Duodenal mucosa (tissue), 2 donors: ENCODE results near the gene DNAJC6.

Source experiments
- H3K27ac ChIP-seq: one replicate; pipeline ENCODE4 v1.7.0; 2013; ENCODE audit warnings: low read depth, low read length
- H3K27me3 ChIP-seq, 2 donors: one replicate each; pipeline ENCODE4 v1.7.0; 2013; ENCODE audit warnings: low read length in 2 of 2, control low read depth in 1 of 2; ENCODE audit not compliant: insufficient read depth in 2 of 2, control insufficient read depth in 1 of 2
- H3K36me3 ChIP-seq, 2 donors: one replicate each; pipeline ENCODE4 v1.7.0; 2013; ENCODE audit warnings: low read length in 2 of 2, control low read depth in 1 of 2; ENCODE audit not compliant: insufficient read depth in 2 of 2, control insufficient read depth in 1 of 2
- H3K4me1 ChIP-seq, 2 donors: one replicate each; pipeline ENCODE4 v1.7.0; 2013; ENCODE audit warnings: low read length in 2 of 2, control low read depth in 1 of 2; ENCODE audit not compliant: insufficient read depth in 2 of 2, control insufficient read depth in 1 of 2
- H3K4me3 ChIP-seq, 2 donors: one replicate each; pipeline ENCODE4 v1.7.0; 2013; ENCODE audit warnings: low read length in 2 of 2, low read depth in 1 of 2
- H3K9ac ChIP-seq, 2 donors: one replicate each; pipeline ENCODE4 v1.7.0; 2013; ENCODE audit warnings: low read length in 2 of 2, low read depth in 1 of 2
- H3K9me3 ChIP-seq, 2 donors: one replicate each; pipeline ENCODE4 v1.7.0; 2013; ENCODE audit warnings: low read length in 2 of 2, control low read depth in 1 of 2; ENCODE audit not compliant: control insufficient read depth in 1 of 2

Gene DNAJC6

GRCh38 chr1:65309304-65310077 lies at the start of gene DNAJC6:
TSS of gene DNAJC6 (plus strand) at chr1:65309543. CDS start at chr1:65309746, 203 bp downstream.
- Histone ChIP-seq H3K4me3 (peak within 1 kb of the TSS; percentile 46 to 54), H3K36me3 (no peaks in the 10 kb centered on the region), H3K27ac (no peak within 1 kb of the TSS), H3K4me1 (no peaks in the 10 kb centered on the region), H3K27me3 (peaks cover 5 to 19% of the 10 kb centered on the region in 2 donors), H3K9ac (no peak within 1 kb of the TSS), H3K9me3 (no peaks in the 10 kb centered on the region)

GRCh38 chr1:65259816-65260215 lies 49.5 kb upstream of the DNAJC6 start:
- Histone ChIP-seq H3K27ac (no peak overlapping the region), H3K36me3 (no peaks in the 10 kb centered on the region), H3K27me3 (peaks cover 19 to 20% of the 10 kb centered on the region in 2 donors), H3K4me3 (no peak overlapping the region), H3K9me3 (no peaks in the 10 kb centered on the region), H3K9ac (no peak overlapping the region), H3K4me1 (peaks cover 7 to 13% of the 10 kb centered on the region in 2 donors)

- Histone ChIP-seq H3K4me3 (no peak overlapping the region), H3K9ac (no peak overlapping the region), H3K27ac (no peak overlapping the region), H3K9me3 (no peaks in the 10 kb centered on the region), H3K27me3 (peaks cover 15 to 20% of the 10 kb centered on the region in 2 donors), H3K36me3 (no peaks in the 10 kb centered on the region), H3K4me1 (peaks cover 7 to 13% of the 10 kb centered on the region in 2 donors)
Measured at GRCh38 chr1:65260851-65261473, 48.4 kb upstream of the DNAJC6 start.

GRCh38 chr1:65263286-65263685 lies 46.1 kb upstream of the DNAJC6 start:
- H3K4me3 ChIP-seq: no peak overlapping the region
- H3K36me3 ChIP-seq: no peaks in the 10 kb centered on the region
- H3K9ac ChIP-seq: no peak overlapping the region
- peaks cover 11 to 15% of the 10 kb centered on the region in 2 donors for H3K4me1 ChIP-seq
- H3K27me3 ChIP-seq: peaks cover 20 to 24% of the 10 kb centered on the region in 2 donors
- H3K9me3 ChIP-seq: no peaks in the 10 kb centered on the region
- H3K27ac ChIP-seq: no peak overlapping the region

- H3K4me3 ChIP-seq: peak overlapping the region in 1 of 2 donors; percentile 40
- H3K9ac ChIP-seq: no peak overlapping the region
- H3K4me1 ChIP-seq: peaks cover 11 to 15% of the 10 kb centered on the region in 2 donors
- H3K27ac ChIP-seq: no peak overlapping the region
- H3K36me3 ChIP-seq: no peaks in the 10 kb centered on the region
- peaks cover 20 to 24% of the 10 kb centered on the region in 2 donors for H3K27me3 ChIP-seq
- H3K9me3 ChIP-seq: no peaks in the 10 kb centered on the region
Measured at GRCh38 chr1:65264197-65264929, 45.0 kb upstream of the DNAJC6 start.

GRCh38 chr1:65265296-65265650 lies 44.1 kb upstream of the DNAJC6 start:
- Histone ChIP-seq H3K9ac (no peak overlapping the region), H3K27me3 (peaks cover 20 to 24% of the 10 kb centered on the region in 2 donors), H3K27ac (no peak overlapping the region), H3K9me3 (no peaks in the 10 kb centered on the region), H3K4me3 (peak overlapping the region; percentile 44 to 55), H3K36me3 (no peaks in the 10 kb centered on the region), H3K4me1 (peaks cover 11 to 15% of the 10 kb centered on the region in 2 donors)

- Histone ChIP-seq H3K4me3 (peak overlapping the region; percentile 44 to 55), H3K9me3 (no peaks in the 10 kb centered on the region), H3K9ac (peak overlapping the region in 1 of 2 donors; percentile 10), H3K27me3 (peaks cover 20 to 24% of the 10 kb centered on the region in 2 donors), H3K36me3 (no peaks in the 10 kb centered on the region), H3K27ac (no peak overlapping the region), H3K4me1 (peaks cover 11 to 15% of the 10 kb centered on the region in 2 donors)
Measured at GRCh38 chr1:65265651-65266351, 43.5 kb upstream of the DNAJC6 start.

- Histone ChIP-seq H3K9ac (no peak overlapping the region), H3K27me3 (peaks cover 20 to 24% of the 10 kb centered on the region in 2 donors), H3K36me3 (no peaks in the 10 kb centered on the region), H3K4me3 (no peak overlapping the region), H3K27ac (no peak overlapping the region), H3K4me1 (peaks cover 11 to 15% of the 10 kb centered on the region in 2 donors), H3K9me3 (no peaks in the 10 kb centered on the region)
Measured at GRCh38 chr1:65266476-65266875, 42.9 kb upstream of the DNAJC6 start.

- Histone ChIP-seq H3K9me3 (no peaks in the 10 kb centered on the region), H3K4me1 (peaks cover 11 to 15% of the 10 kb centered on the region in 2 donors), H3K27ac (no peak overlapping the region), H3K9ac (no peak overlapping the region), H3K36me3 (no peaks in the 10 kb centered on the region), H3K4me3 (no peak overlapping the region), H3K27me3 (peaks cover 20 to 24% of the 10 kb centered on the region in 2 donors)
Measured at GRCh38 chr1:65267271-65267670, 42.1 kb upstream of the DNAJC6 start.
